22Rv1 (cell line): Measurements from ENCODE around the gene SND1.

Experiments used
- H3K27ac ChIP-seq: fragments of 450-650 bp; 2 replicates; pipeline ENCODE4 v1.5.1; 2017
- ZFX ChIP-seq: fragments of 450-650 bp; IDR thresholded peaks from 2 replicates; pipeline ENCODE4 v1.6.1; 2017; ENCODE audit warnings: antibody characterized with exemption, borderline replicate concordance
- TF ChIP-seq, protein P1 (sequence below): fragments of 450-650 bp; IDR thresholded peaks from 2 replicates; pipeline ENCODE4 v1.5.1; 2017; ENCODE audit warnings: mild to moderate bottlenecking

Gene SND1

GRCh38 chr7:127675721-127676120 lies 23.7 kb downstream of the SND1 start:
- H3K27ac ChIP-seq = no peak overlapping the region
- TF ChIP-seq, protein P1, sequence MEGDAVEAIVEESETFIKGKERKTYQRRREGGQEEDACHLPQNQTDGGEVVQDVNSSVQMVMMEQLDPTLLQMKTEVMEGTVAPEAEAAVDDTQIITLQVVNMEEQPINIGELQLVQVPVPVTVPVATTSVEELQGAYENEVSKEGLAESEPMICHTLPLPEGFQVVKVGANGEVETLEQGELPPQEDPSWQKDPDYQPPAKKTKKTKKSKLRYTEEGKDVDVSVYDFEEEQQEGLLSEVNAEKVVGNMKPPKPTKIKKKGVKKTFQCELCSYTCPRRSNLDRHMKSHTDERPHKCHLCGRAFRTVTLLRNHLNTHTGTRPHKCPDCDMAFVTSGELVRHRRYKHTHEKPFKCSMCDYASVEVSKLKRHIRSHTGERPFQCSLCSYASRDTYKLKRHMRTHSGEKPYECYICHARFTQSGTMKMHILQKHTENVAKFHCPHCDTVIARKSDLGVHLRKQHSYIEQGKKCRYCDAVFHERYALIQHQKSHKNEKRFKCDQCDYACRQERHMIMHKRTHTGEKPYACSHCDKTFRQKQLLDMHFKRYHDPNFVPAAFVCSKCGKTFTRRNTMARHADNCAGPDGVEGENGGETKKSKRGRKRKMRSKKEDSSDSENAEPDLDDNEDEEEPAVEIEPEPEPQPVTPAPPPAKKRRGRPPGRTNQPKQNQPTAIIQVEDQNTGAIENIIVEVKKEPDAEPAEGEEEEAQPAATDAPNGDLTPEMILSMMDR = no peak
- no peak for TF ChIP-seq ZFX

- TF ChIP-seq ZFX = no peak
- TF ChIP-seq, protein P1 = no peak
- no peak overlapping the region for H3K27ac ChIP-seq
Measured at GRCh38 chr7:127677433-127678230, 25.6 kb downstream of the SND1 start.

DNA sequence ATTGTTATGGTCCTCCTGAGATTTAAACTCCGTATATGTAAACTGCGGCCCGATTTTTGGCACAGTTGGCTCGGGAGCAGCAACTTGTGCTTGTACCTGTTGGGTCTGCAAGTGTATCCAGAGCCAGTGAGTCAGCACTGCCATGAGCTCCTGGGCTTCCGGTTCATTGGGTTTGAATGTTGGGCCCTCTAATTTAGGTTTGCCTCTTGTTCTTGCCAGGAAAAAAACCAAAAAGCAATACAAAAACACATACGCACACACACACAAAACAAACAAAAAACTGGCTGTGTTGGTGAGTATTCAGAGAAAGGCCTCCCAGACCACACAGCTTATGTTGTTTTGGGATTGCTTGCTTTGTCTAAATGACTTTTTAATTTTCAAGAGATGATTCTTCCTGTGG lies 26.3 kb downstream of the SND1 start:
- H3K27ac ChIP-seq = no peak overlapping the region
- TF ChIP-seq, protein P1 = no peak
- TF ChIP-seq ZFX = no peak

- TF ChIP-seq ZFX = no peak
- TF ChIP-seq, protein P1 = no peak
- no peak overlapping the region for H3K27ac ChIP-seq
Measured at GRCh38 chr7:127678947-127679346, 27.0 kb downstream of the SND1 start.

- H3K27ac ChIP-seq = no peak overlapping the region
- no peak for TF ChIP-seq ZFX
- TF ChIP-seq, protein P1 = no peak
Measured at GRCh38 chr7:127680983-127681382, 29.0 kb downstream of the SND1 start.

DNA sequence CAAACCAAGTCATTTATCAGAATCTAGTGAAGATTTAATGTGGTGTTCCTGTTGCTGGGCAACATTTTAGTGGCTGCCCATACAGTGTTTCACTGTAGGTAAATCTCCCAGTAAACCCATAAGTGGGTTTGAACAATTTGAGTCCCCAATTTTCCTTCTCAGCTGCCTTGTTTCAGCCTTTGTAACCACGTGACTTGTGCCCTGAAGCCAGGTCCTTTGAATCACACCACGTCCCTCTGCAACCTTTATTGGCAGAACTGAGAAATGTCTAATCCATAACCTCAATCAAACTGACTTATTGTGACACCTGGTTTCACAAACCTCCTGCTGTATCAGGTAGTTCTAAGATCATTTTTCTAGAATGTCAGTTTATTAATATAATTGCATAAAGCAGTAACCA lies 30.1 kb downstream of the SND1 start:
- TF ChIP-seq ZFX = no peak
- TF ChIP-seq, protein P1 = no peak
- H3K27ac ChIP-seq = no peak overlapping the region
